OCI-LY3 (cell line): ENCODE data around the gene IFT80.

ENCODE experiments used
- EZH2phosphoT487 ChIP-seq: fragments of 200-600 bp; shearing (Covaris generic); IDR thresholded peaks from 2 replicates; pipeline ENCODE4 v1.6.1; 2018; ENCODE audit warnings: antibody characterized with exemption, mixed run types, low read depth
- TF ChIP-seq, protein P1 (sequence below): fragments of 200-600, 300-600 bp; sonication (generic); IDR thresholded peaks from 2 replicates; pipeline ENCODE4 v1.5.1; 2014; ENCODE audit warnings: antibody characterized with exemption, low read length, low read depth

DNA sequence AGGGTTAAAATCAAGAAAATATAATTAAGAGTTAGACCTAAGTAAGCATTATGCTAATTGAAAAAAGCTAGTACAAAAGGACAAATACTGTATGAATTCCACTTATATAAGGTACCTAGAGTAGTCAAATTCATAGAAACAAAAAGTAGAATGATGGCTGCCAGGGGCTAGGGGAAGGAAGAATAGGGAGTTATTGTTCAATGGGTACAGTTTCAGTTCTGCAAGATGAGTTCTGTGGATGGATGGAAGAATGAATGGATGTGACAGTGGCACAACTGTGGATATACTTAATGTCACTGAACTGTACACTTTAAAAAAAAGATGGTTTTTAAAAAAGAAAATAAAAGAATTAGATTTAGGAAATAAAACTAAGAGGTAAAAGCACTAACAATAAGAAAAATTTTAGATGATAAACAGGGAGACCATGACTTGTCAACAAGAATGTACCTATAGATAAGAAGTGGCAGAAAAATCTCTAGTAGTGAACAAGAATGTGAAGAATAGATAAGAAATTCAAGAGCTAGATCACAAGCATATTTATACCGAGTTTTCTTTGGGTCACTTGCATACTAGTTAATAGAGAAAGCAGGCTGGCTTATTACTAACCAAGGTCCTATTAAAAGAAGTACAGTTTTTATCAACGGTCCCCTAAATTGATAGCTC, 5.5 kb downstream of the IFT80 start:
- TF ChIP-seq, protein P1, sequence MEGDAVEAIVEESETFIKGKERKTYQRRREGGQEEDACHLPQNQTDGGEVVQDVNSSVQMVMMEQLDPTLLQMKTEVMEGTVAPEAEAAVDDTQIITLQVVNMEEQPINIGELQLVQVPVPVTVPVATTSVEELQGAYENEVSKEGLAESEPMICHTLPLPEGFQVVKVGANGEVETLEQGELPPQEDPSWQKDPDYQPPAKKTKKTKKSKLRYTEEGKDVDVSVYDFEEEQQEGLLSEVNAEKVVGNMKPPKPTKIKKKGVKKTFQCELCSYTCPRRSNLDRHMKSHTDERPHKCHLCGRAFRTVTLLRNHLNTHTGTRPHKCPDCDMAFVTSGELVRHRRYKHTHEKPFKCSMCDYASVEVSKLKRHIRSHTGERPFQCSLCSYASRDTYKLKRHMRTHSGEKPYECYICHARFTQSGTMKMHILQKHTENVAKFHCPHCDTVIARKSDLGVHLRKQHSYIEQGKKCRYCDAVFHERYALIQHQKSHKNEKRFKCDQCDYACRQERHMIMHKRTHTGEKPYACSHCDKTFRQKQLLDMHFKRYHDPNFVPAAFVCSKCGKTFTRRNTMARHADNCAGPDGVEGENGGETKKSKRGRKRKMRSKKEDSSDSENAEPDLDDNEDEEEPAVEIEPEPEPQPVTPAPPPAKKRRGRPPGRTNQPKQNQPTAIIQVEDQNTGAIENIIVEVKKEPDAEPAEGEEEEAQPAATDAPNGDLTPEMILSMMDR, result no peak
- TF ChIP-seq EZH2phosphoT487, result no peak
